Esophagus squamous epithelium (tissue), 4 donors: ENCODE data around the gene NKD2.

Experiments used
- POLR2A ChIP-seq, 4 donors: fragments of 450-650 bp; IDR thresholded peaks; one replicate each; pipeline ENCODE4 v1.6.1; 2017; ENCODE audit warnings: antibody characterized with exemption in 4 of 4, mild to moderate bottlenecking in 4 of 4, moderate library complexity in 3 of 4
- TF ChIP-seq, protein P1 (sequence below), 6 experiments: fragments of 450-650 bp in 4 of 6; fragments of 200-600 bp in 2 of 6; sonication (generic) in 2 of 6; IDR thresholded peaks; one replicate each; pipeline ENCODE4 v1.5.1; 2016 to 2019; ENCODE audit warnings: antibody characterized with exemption in 6 of 6, mild to moderate bottlenecking in 4 of 6, moderate library complexity in 4 of 6

DNA sequence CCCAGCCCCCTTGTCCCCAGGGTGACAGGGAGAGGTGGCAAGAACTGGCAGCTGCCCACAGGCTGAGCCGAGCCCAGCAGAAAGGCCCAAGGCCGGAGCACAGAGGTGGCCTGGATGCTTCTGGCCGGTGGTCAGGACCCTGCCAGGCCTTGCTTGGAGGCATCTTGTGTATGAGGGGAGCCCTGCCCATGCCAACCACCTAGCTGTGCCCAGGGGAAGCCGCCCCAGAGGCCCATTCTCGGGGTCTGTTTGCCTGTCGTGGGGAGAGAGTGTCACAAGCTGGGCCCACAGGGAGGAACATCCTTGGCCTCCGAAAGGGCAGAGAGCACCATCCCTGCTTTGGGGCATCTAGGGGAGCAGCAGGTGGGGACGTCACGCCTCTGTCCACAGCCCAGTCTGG is 10.0 kb downstream of the NKD2 start:
- TF ChIP-seq, protein P1, sequence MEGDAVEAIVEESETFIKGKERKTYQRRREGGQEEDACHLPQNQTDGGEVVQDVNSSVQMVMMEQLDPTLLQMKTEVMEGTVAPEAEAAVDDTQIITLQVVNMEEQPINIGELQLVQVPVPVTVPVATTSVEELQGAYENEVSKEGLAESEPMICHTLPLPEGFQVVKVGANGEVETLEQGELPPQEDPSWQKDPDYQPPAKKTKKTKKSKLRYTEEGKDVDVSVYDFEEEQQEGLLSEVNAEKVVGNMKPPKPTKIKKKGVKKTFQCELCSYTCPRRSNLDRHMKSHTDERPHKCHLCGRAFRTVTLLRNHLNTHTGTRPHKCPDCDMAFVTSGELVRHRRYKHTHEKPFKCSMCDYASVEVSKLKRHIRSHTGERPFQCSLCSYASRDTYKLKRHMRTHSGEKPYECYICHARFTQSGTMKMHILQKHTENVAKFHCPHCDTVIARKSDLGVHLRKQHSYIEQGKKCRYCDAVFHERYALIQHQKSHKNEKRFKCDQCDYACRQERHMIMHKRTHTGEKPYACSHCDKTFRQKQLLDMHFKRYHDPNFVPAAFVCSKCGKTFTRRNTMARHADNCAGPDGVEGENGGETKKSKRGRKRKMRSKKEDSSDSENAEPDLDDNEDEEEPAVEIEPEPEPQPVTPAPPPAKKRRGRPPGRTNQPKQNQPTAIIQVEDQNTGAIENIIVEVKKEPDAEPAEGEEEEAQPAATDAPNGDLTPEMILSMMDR (IDR thresholded peaks at IDR 0.05): no peak
- TF ChIP-seq POLR2A (IDR thresholded peaks at IDR 0.05): no peak
